ENCODE results near the gene RTN4R. TPM values are rescaled to one million over a fixed set of nuclear protein-coding genes. Genes with fewer than 3 reads are reported as not detected.
"Not testable (repeated sequence)": the region's sequence is repeated elsewhere in the genome, so short reads cannot be mapped to it uniquely, and the experiment has no call there.

The RTN4R gene
- total RNA-seq, 2 experiments from 2014 or later = 0.36 to 0.50 TPM

- TF ChIP-seq, protein P1, sequence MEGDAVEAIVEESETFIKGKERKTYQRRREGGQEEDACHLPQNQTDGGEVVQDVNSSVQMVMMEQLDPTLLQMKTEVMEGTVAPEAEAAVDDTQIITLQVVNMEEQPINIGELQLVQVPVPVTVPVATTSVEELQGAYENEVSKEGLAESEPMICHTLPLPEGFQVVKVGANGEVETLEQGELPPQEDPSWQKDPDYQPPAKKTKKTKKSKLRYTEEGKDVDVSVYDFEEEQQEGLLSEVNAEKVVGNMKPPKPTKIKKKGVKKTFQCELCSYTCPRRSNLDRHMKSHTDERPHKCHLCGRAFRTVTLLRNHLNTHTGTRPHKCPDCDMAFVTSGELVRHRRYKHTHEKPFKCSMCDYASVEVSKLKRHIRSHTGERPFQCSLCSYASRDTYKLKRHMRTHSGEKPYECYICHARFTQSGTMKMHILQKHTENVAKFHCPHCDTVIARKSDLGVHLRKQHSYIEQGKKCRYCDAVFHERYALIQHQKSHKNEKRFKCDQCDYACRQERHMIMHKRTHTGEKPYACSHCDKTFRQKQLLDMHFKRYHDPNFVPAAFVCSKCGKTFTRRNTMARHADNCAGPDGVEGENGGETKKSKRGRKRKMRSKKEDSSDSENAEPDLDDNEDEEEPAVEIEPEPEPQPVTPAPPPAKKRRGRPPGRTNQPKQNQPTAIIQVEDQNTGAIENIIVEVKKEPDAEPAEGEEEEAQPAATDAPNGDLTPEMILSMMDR (IDR thresholded peaks at IDR 0.05) = no peak
- DNase-seq (no peak), ATAC-seq (ENCODE audit: poor library complexity) (no peak)
- peaks cover 5% of the 10 kb centered on the region for H3K4me1 ChIP-seq (ENCODE audit: insufficient read depth, low read length)
- H3K9me3 Mint-ChIP-seq = no peaks in the 10 kb centered on the region
- no peaks in the 10 kb centered on the region for H3K27me3 ChIP-seq (ENCODE audit: control insufficient read depth in 1 of 2, insufficient read depth in 2 of 2, low read length in 2 of 2)
- no peaks in the 10 kb centered on the region for H3K36me3 Mint-ChIP-seq (ENCODE audit: low read depth)
- H3K9me3 ChIP-seq (ENCODE audit: control insufficient read depth in 1 of 2, insufficient read depth in 1 of 2, low read length in 2 of 2) = no peaks in the 10 kb centered on the region
- H3K4me3 ChIP-seq (ENCODE audit: low read length) = no peak overlapping the region
- no peaks in the 10 kb centered on the region for H3K4me1 Mint-ChIP-seq (ENCODE audit: low read depth)
- ChIA-PET CTCF (no interaction called here), POLR2A (no interaction called here)
- intact Hi-C loops (cut with DNase I, micrococcal nuclease) = loop anchor here in 1 of 2 experiments (10.0 kb wide), 1 partner anchor 318 kb away; no protein-coding TSS in a partner anchor
- H3K27me3 Mint-ChIP-seq = no peaks in the 10 kb centered on the region
- no peak overlapping the region for H3K27ac ChIP-seq (ENCODE audit: low read depth in 1 of 2, low read length in 2 of 2)
- H3K27ac Mint-ChIP-seq = no peak overlapping the region
- no peak overlapping the region for H3K4me3 Mint-ChIP-seq
- no peaks in the 10 kb centered on the region for H3K36me3 ChIP-seq (ENCODE audit: insufficient read depth, low read length)
These were observed 15.0 kb upstream of the RTN4R start for GRCh38 chr22:20282901-20283673.

- Histone ChIP-seq H3K9me3 (ENCODE audit: control insufficient read depth in 1 of 2, insufficient read depth in 1 of 2, low read length in 2 of 2) (no peaks in the 10 kb centered on the region), H3K4me1 (ENCODE audit: insufficient read depth, low read length) (peaks cover 5% of the 10 kb centered on the region), H3K27ac (ENCODE audit: low read depth in 1 of 2, low read length in 2 of 2) (no peak overlapping the region), H3K27me3 (ENCODE audit: control insufficient read depth in 1 of 2, insufficient read depth in 2 of 2, low read length in 2 of 2) (no peaks in the 10 kb centered on the region), H3K4me3 (ENCODE audit: low read length) (no peak overlapping the region), H3K36me3 (ENCODE audit: insufficient read depth, low read length) (no peaks in the 10 kb centered on the region)
- no peak for ATAC-seq (ENCODE audit: poor library complexity)
- intact Hi-C loops (cut with DNase I, micrococcal nuclease) = loop anchor here in 1 of 2 experiments (10.0 kb wide), 1 partner anchor 317 kb away; no protein-coding TSS in a partner anchor
- TF ChIP-seq, protein P1 (IDR thresholded peaks at IDR 0.05) = no peak
- no peak for DNase-seq
- Mint-ChIP-seq H3K9me3 (no peaks in the 10 kb centered on the region), H3K4me3 (no peak overlapping the region), H3K27me3 (no peaks in the 10 kb centered on the region), H3K27ac (no peak overlapping the region), H3K4me1 (ENCODE audit: low read depth) (no peaks in the 10 kb centered on the region), H3K36me3 (ENCODE audit: low read depth) (no peaks in the 10 kb centered on the region)
- ChIA-PET POLR2A (no interaction called here), CTCF (no interaction called here)
These were observed 13.8 kb upstream of the RTN4R start for GRCh38 chr22:20281891-20282290.

DNA sequence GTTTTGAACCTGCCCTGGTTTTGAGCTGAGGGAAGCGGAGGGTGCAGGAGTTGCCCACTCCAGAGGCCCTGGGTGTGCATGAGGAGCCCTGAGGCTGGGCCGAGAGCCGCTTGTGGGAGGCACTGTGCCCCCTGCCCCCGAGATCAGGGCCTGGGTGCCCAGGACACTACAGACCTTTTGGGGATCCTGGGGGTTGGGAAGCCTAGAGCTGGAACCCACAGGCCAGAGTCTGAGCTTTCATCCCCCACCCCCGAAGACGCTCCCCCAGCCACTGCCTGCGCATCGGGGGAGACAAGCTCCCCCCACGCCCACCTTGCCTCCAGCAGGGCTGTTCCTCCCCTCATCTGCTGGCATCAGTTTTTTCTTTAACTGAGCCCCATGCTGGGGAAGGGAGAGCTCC lies 13.4 kb upstream of the RTN4R start:
- H3K27me3 ChIP-seq (ENCODE audit: control insufficient read depth in 1 of 2, insufficient read depth in 2 of 2, low read length in 2 of 2); H3K36me3 ChIP-seq (ENCODE audit: insufficient read depth, low read length); H3K9me3 Mint-ChIP-seq; ATAC-seq (ENCODE audit: poor library complexity); H3K27me3 Mint-ChIP-seq; H3K4me1 Mint-ChIP-seq (ENCODE audit: low read depth); H3K27ac Mint-ChIP-seq; H3K27ac ChIP-seq (ENCODE audit: low read depth in 1 of 2, low read length in 2 of 2); POLR2A ChIA-PET; H3K36me3 Mint-ChIP-seq (ENCODE audit: low read depth); H3K4me3 ChIP-seq (ENCODE audit: low read length); H3K9me3 ChIP-seq (ENCODE audit: control insufficient read depth in 1 of 2, insufficient read depth in 1 of 2, low read length in 2 of 2); H3K4me1 ChIP-seq (ENCODE audit: insufficient read depth, low read length); H3K4me3 Mint-ChIP-seq; DNase-seq; CTCF ChIA-PET: not testable (repeated sequence)
- intact Hi-C loops (cut with DNase I, micrococcal nuclease) = loop anchor here in 1 of 2 experiments (10.0 kb wide), 1 partner anchor 317 kb away; no protein-coding TSS in a partner anchor
